Liver (tissue), 9 donors: Measurements from ENCODE around the gene POLR3A. TPM values are rescaled to one million over a fixed set of nuclear protein-coding genes. Genes with fewer than 3 reads are reported as not detected.

ENCODE experiments used
- DNase-seq: peaks from one replicate; pipeline ENCODE4 v3.0.0-alpha.2; 2017; ENCODE audit warnings: low spot score
- H3K27ac ChIP-seq, 2 donors: one replicate each; pipeline ENCODE4 v1.7.0; 2013; ENCODE audit warnings: inconsistent platforms in 2 of 2, low read length in 2 of 2, control low read depth in 1 of 2, low read depth in 1 of 2, mild to moderate bottlenecking in 1 of 2
- H3K27me3 ChIP-seq, 4 donors: one replicate each; pipeline versions ENCODE4 v1.6.1 to v1.7.0; 2013; ENCODE audit warnings: low read length in 3 of 4, inconsistent platforms in 1 of 4, mild to moderate bottlenecking in 1 of 4, moderate library complexity in 1 of 4; ENCODE audit not compliant: control insufficient read depth in 4 of 4, insufficient read depth in 4 of 4
- H3K36me3 ChIP-seq, 4 donors: one replicate each; pipeline versions ENCODE4 v1.6.1 to v1.7.0; 2013; ENCODE audit warnings: low read length in 3 of 4, mild to moderate bottlenecking in 3 of 4, low read depth in 1 of 4, moderate library complexity in 1 of 4; ENCODE audit not compliant: control insufficient read depth in 4 of 4, insufficient read depth in 3 of 4
- H3K4me1 ChIP-seq, 4 donors: one replicate each; pipeline versions ENCODE4 v1.6.1 to v1.7.0; 2013; ENCODE audit warnings: low read length in 3 of 4, mild to moderate bottlenecking in 3 of 4, moderate library complexity in 1 of 4; ENCODE audit not compliant: control insufficient read depth in 4 of 4, insufficient read depth in 4 of 4
- H3K4me3 ChIP-seq, 3 donors: one replicate each; pipeline versions ENCODE4 v1.6.1 to v1.7.0; 2013; ENCODE audit warnings: low read length in 3 of 3, control low read depth in 1 of 3, low read depth in 1 of 3, mild to moderate bottlenecking in 1 of 3
- H3K9ac ChIP-seq, 2 donors: one replicate each; pipeline ENCODE4 v1.7.0; 2013; ENCODE audit warnings: low read length in 2 of 2, mild to moderate bottlenecking in 2 of 2, moderate library complexity in 2 of 2, control low read depth in 1 of 2, low read depth in 1 of 2
- H3K9me3 ChIP-seq, 4 donors: one replicate each; pipeline versions ENCODE4 v1.6.1 to v1.7.0; 2013; ENCODE audit warnings: low read length in 3 of 4; ENCODE audit not compliant: control insufficient read depth in 4 of 4
- CTCF ChIP-seq: fragments of 150-350 bp; IDR thresholded peaks from 2 replicates; pipeline ENCODE4 v1.5.1; 2017; ENCODE audit warnings: improper control_type of control experiment, low read depth, low read length; ENCODE audit not compliant: missing input control
- EGR1 ChIP-seq, 2 donors: IDR thresholded peaks; 2 replicates each; pipeline ENCODE4 v1.6.1; 2016 to 2018; ENCODE audit warnings: antibody characterized with exemption in 2 of 2, low read depth in 2 of 2
- FOXA1 ChIP-seq: IDR thresholded peaks from 2 replicates; pipeline ENCODE4 v1.6.1; 2016; ENCODE audit warnings: antibody characterized with exemption
- FOXA2 ChIP-seq: IDR thresholded peaks from 2 replicates; pipeline ENCODE4 v1.6.1; 2016; ENCODE audit warnings: antibody characterized with exemption
- GABPA ChIP-seq, 2 donors: IDR thresholded peaks in 1 of 2; conservative IDR thresholded peaks in 1 of 2; 2 replicates each; pipeline ENCODE4 v1.6.1; 2016; ENCODE audit warnings: antibody characterized with exemption in 2 of 2, mild to moderate bottlenecking in 1 of 2, moderate library complexity in 1 of 2
- HNF4A ChIP-seq, 2 donors: conservative IDR thresholded peaks; 2 replicates each; pipeline ENCODE4 v1.6.1; 2016; ENCODE audit warnings: antibody characterized with exemption in 2 of 2, mild to moderate bottlenecking in 2 of 2
- JUND ChIP-seq, 2 donors: IDR thresholded peaks; 2 replicates each; pipeline ENCODE4 v1.6.1; 2016; ENCODE audit warnings: antibody characterized with exemption in 2 of 2
- MAX ChIP-seq: IDR thresholded peaks from 2 replicates; pipeline ENCODE4 v1.6.1; 2016; ENCODE audit warnings: antibody characterized with exemption
- REST ChIP-seq: IDR thresholded peaks from 2 replicates; pipeline ENCODE4 v1.6.1; 2016; ENCODE audit warnings: antibody characterized with exemption, mild to moderate bottlenecking
- RXRA ChIP-seq, 2 donors: IDR thresholded peaks; 2 replicates each; pipeline ENCODE4 v1.6.1; 2017 to 2018; ENCODE audit warnings: antibody characterized with exemption in 2 of 2, mild to moderate bottlenecking in 1 of 2
- SP1 ChIP-seq: IDR thresholded peaks from 2 replicates; pipeline ENCODE4 v1.6.1; 2018; ENCODE audit warnings: antibody characterized with exemption, mild to moderate bottlenecking
- TAF1 ChIP-seq: conservative IDR thresholded peaks from 2 replicates; pipeline ENCODE4 v1.6.1; 2016; ENCODE audit warnings: antibody characterized with exemption, mild to moderate bottlenecking
- YY1 ChIP-seq: IDR thresholded peaks from 2 replicates; pipeline ENCODE4 v1.6.1; 2016; ENCODE audit warnings: antibody characterized with exemption, mild to moderate bottlenecking
- ZBTB33 ChIP-seq: IDR thresholded peaks from 2 replicates; pipeline ENCODE4 v1.6.1; 2016; ENCODE audit warnings: antibody characterized with exemption
- WGBS: extraction: QIAGEN DNeasy Blood & Tissue Kit; methylation state at CpG from one replicate; pipeline ENCODE4 v1.1.7; 2013; 5-methylcytosine and 5-hydroxymethylcytosine counted together
- polyA plus RNA-seq, 2 donors: library from polyadenylated mRNA; stranded (reverse) in 1 of 2; unstranded in 1 of 2; fragments of 200-250 nt in 1 of 2; fragments of >200 nt in 1 of 2; fragmentation: Nextera tagmentation in 1 of 2; extraction: Ambion mirVana in 1 of 2; gene quantifications; one replicate each; pipeline versions ENCODE4 v1.2.1 to v1.2.3, GENCODE V29; 2013 to 2015
- total RNA-seq, 2 donors: library from RNA; depleted of rRNA; stranded (reverse); fragments of >200 nt; gene quantifications; one replicate each; pipeline ENCODE4 v1.2.3, GENCODE V29; 2014
- donor health status: healthy.
- donor health status: healthy.
- donor health status: healthy.
- donor health status: healthy.
- donor health status: healthy.

Gene POLR3A
- total and polyA plus RNA-seq, 4 donors, result 3.2 to 9.6 (median 5.5) TPM

- 78% methylated on average over 11 of the region's 11 CpGs for WGBS
- no peak for DNase-seq
- H3K36me3 ChIP-seq, result peaks cover 7 to 82% (median 61%) of the 10 kb centered on the region in 4 donors
- no peaks in the 10 kb centered on the region for H3K27me3 ChIP-seq
- H3K4me1 ChIP-seq, result no peaks in the 10 kb centered on the region
- H3K9me3 ChIP-seq, result no peaks in the 10 kb centered on the region
- TF ChIP-seq HNF4A (conservative IDR thresholded peaks at IDR 0.05), result peak in 1 of 2 donors; percentile 9
- no peak for TF ChIP-seq FOXA2
- no peak for TF ChIP-seq TAF1
- TF ChIP-seq MAX, result no peak
- TF ChIP-seq SP1, result no peak
- H3K4me3 ChIP-seq, result no peak overlapping the region
- no peak overlapping the region for H3K27ac ChIP-seq
- no peak overlapping the region for H3K9ac ChIP-seq
These were observed 40.1 kb downstream of the POLR3A start for GRCh38 chr10:77989081-77989724.

GRCh38 chr10:77987671-77988255 is 41.6 kb downstream of the POLR3A start:
- peaks cover 7 to 80% (median 66%) of the 10 kb centered on the region in 4 donors for H3K36me3 ChIP-seq
- DNase-seq, result no peak
- H3K4me1 ChIP-seq, result no peaks in the 10 kb centered on the region
- no peak overlapping the region for H3K4me3 ChIP-seq
- H3K9me3 ChIP-seq, result no peaks in the 10 kb centered on the region
- H3K27ac ChIP-seq, result no peak overlapping the region
- H3K27me3 ChIP-seq, result no peaks in the 10 kb centered on the region
- 97% methylated on average over 7 of the region's 7 CpGs for WGBS
- TF ChIP-seq CTCF (no peak), ZBTB33 (no peak), YY1 (no peak), TAF1 (no peak), FOXA2 (no peak), JUND (IDR thresholded peaks at IDR 0.05) (no peak), HNF4A (conservative IDR thresholded peaks at IDR 0.05) (no peak), RXRA (IDR thresholded peaks at IDR 0.05) (no peak), EGR1 (IDR thresholded peaks at IDR 0.05; ENCODE audit: low read depth in 2 of 2) (no peak)
- no peak overlapping the region for H3K9ac ChIP-seq

- Histone ChIP-seq H3K27me3 (no peaks in the 10 kb centered on the region), H3K4me1 (no peaks in the 10 kb centered on the region), H3K9ac (no peak overlapping the region), H3K9me3 (no peaks in the 10 kb centered on the region), H3K4me3 (no peak overlapping the region), H3K27ac (no peak overlapping the region), H3K36me3 (peaks cover 7 to 83% (median 72%) of the 10 kb centered on the region in 4 donors)
- WGBS, result 91% methylated on average over 4 of the region's 4 CpGs
- no peak for DNase-seq
- TF ChIP-seq JUND (IDR thresholded peaks at IDR 0.05), result no peak
- no peak for TF ChIP-seq ZBTB33
- no peak for TF ChIP-seq FOXA1
- TF ChIP-seq REST, result no peak
- no peak for TF ChIP-seq GABPA (IDR thresholded peaks at IDR 0.05 in 1 of 2, conservative IDR thresholded peaks at IDR 0.05 in 1 of 2)
- TF ChIP-seq HNF4A (conservative IDR thresholded peaks at IDR 0.05), result no peak
- TF ChIP-seq CTCF, result no peak
These were observed 44.3 kb downstream of the POLR3A start for GRCh38 chr10:77984986-77985385.
